PC-9 (cell line): ENCODE data around the gene HSPA8. TPM values are rescaled to one million over a fixed set of nuclear protein-coding genes. Genes with fewer than 3 reads are reported as not detected.

Experiments
- BruUV-seq: library from RNA; stranded (reverse); fragments of 400-500 nt; replicated peaks from 2 replicates; lab custom pipeline; 2021; lab: Mats Ljungman, UMichigan
- CTCF ChIA-PET: fragments of 300-600 bp; sonication (Branson Sonifier 250); formaldehyde crosslinking; loops from one replicate; lab custom pipeline; 2022; ENCODE audit warnings: antibody characterized with exemption; lab: Charles Lee
- POLR2A ChIA-PET: fragments of 300-600 bp; sonication (Branson Sonifier 250); formaldehyde crosslinking; loops from one replicate; lab custom pipeline; 2022; ENCODE audit warnings: antibody characterized with exemption; ENCODE audit not compliant: unreplicated experiment; lab: Charles Lee
- DNase-seq, 2 experiments: peaks; one replicate each; pipeline versions ENCODE4 v3.0.0 to v3.0.0-alpha.2; 2015 to 2022; ENCODE audit warnings: mixed read lengths in 1 of 2
- H2AFZ ChIP-seq: fragments of 200-600 bp; sonication (generic); 2 replicates; pipeline ENCODE4 v1.8.1; 2017; ENCODE audit warnings: antibody characterized with exemption
- H3F3A ChIP-seq: fragments of 200-600 bp; sonication (generic); 2 replicates; pipeline ENCODE4 v1.8.1; 2017; ENCODE audit warnings: antibody characterized with exemption, mild to moderate bottlenecking, low read depth; ENCODE audit not compliant: insufficient read depth
- H3K27ac ChIP-seq: fragments of 200-600 bp; sonication (generic); 2 replicates; pipeline ENCODE4 v1.6.1; 2016; ENCODE audit warnings: mixed run types
- H3K27me3 ChIP-seq: fragments of 200-600 bp; sonication (generic); 2 replicates; pipeline ENCODE4 v1.6.1; 2016; ENCODE audit warnings: low read depth, mixed run types; ENCODE audit not compliant: insufficient read depth
- H3K36me3 ChIP-seq: fragments of 200-600 bp; sonication (generic); 2 replicates; pipeline ENCODE4 v1.6.1; 2016; ENCODE audit warnings: low read depth, mixed run types
- H3K4me1 ChIP-seq: fragments of 200-600 bp; sonication (generic); replicated peaks from 2 replicates; pipeline ENCODE4 v1.6.1; 2016; ENCODE audit warnings: mixed run types; ENCODE audit not compliant: insufficient read depth
- H3K4me2 ChIP-seq: fragments of 200-600 bp; sonication (generic); 2 replicates; pipeline ENCODE4 v1.6.1; 2017; ENCODE audit warnings: mixed run types
- H3K4me3 ChIP-seq: fragments of 200-600 bp; sonication (generic); 2 replicates; pipeline ENCODE4 v1.6.1; 2016; ENCODE audit warnings: mixed run types
- H3K79me2 ChIP-seq: fragments of 200-600 bp; sonication (generic); 2 replicates; pipeline ENCODE4 v1.6.1; 2017; ENCODE audit warnings: low read depth, mixed run types
- H3K9me2 ChIP-seq: fragments of 200-600 bp; sonication (generic); 2 replicates; pipeline ENCODE4 v1.8.1; 2017; ENCODE audit warnings: mild to moderate bottlenecking; ENCODE audit not compliant: insufficient read depth
- H3K9me3 ChIP-seq: fragments of 200-600 bp; sonication (generic); 2 replicates; pipeline ENCODE4 v1.8.1; 2016; ENCODE audit warnings: low read depth; ENCODE audit not compliant: insufficient read depth
- H4K20me1 ChIP-seq: fragments of 200-600 bp; sonication (generic); 2 replicates; pipeline ENCODE4 v1.8.1; 2017; ENCODE audit not compliant: insufficient read depth
- CTCF ChIP-seq: fragments of 200-600 bp; sonication (generic); conservative IDR thresholded peaks from 2 replicates; pipeline ENCODE4 v1.6.1; 2017; ENCODE audit warnings: mixed run types, antibody characterized with exemption, mild to moderate bottlenecking, moderate library complexity
- EZH2 ChIP-seq: fragments of 200-600 bp; sonication (generic); IDR thresholded peaks from 2 replicates; pipeline ENCODE4 v1.8.0; 2017; ENCODE audit warnings: antibody characterized with exemption, low read depth
- intact Hi-C: fragments of 100-400 bp; cut with micrococcal nuclease; formaldehyde crosslinking; loops from one replicate; pipeline ENCODE4 v1.10.0; 2022; ENCODE audit not compliant: unreplicated experiment
- total RNA-seq: library from RNA; stranded (reverse); gene quantifications from 2 replicates; pipeline ENCODE4 v1.2.3, GENCODE V29; 2021

The HSPA8 gene
- total RNA-seq, 1 experiment from 2014 or later: 1,103 TPM

- ChIA-PET POLR2A (no interaction called here), CTCF (no interaction called here)
- Histone ChIP-seq H3F3A (no peaks in the 10 kb centered on the region), H3K9me2 (no peaks in the 10 kb centered on the region), H3K4me1 (peaks cover 5% of the 10 kb centered on the region; the same call in 1 of the 2 replicates), H3K27me3 (peaks cover 2% of the 10 kb centered on the region; the same call in 1 of the 2 replicates), H3K4me3 (no peak overlapping the region), H2AFZ (no peak overlapping the region), H3K9me3 (0 out of 2 replicates have a peak, but pooled peaks cover 4% of the 10 kb centered on the region), H3K36me3 (no peaks in the 10 kb centered on the region), H3K79me2 (no peaks in the 10 kb centered on the region), H3K27ac (no peak overlapping the region), H3K4me2 (no peak overlapping the region), H4K20me1 (no peaks in the 10 kb centered on the region)
- no TSS peak for BruUV-seq
- DNase-seq: no peak
- TF ChIP-seq EZH2: no peak
- intact Hi-C loops: no loop called here
These were observed 43.2 kb downstream of the HSPA8 start for GRCh38 chr11:123018702-123019101.

- ChIA-PET CTCF (interaction anchor here (0.9 kb wide), 1 partner anchor 145 kb away, joined by 6 read pairs; no protein-coding TSS in a partner anchor), POLR2A (no interaction called here)
- H3K27me3 ChIP-seq: peaks cover 10% of the 10 kb centered on the region; the same call in 1 of the 2 replicates
- no peaks in the 10 kb centered on the region for H3K9me3 ChIP-seq
- TF ChIP-seq EZH2 (no peak), CTCF (no peak)
- no TSS peak for BruUV-seq
- no peak for DNase-seq
- no peaks in the 10 kb centered on the region for H3K4me1 ChIP-seq
- H3K4me2 ChIP-seq: no peak overlapping the region
- no peak overlapping the region for H3K4me3 ChIP-seq
- no peaks in the 10 kb centered on the region for H3K9me2 ChIP-seq
- no peaks in the 10 kb centered on the region for H4K20me1 ChIP-seq
- H2AFZ ChIP-seq: no peak overlapping the region
- H3K27ac ChIP-seq: no peak overlapping the region
- intact Hi-C loops: no loop called here
- H3K79me2 ChIP-seq: no peaks in the 10 kb centered on the region
- H3F3A ChIP-seq: no peaks in the 10 kb centered on the region
- no peaks in the 10 kb centered on the region for H3K36me3 ChIP-seq
These were observed 50.4 kb downstream of the HSPA8 start for GRCh38 chr11:123011510-123011909.

Other genes with a start within 250 kb of the HSPA8 start
- gene CRTAM, start 223.6 kb downstream of the HSPA8 start, total RNA-seq: not detected in 2 replicates
- gene JHY, start 179.4 kb downstream of the HSPA8 start, total RNA-seq: 4.6 and 6.2 TPM in 2 replicates
- not detected in 2 replicates for gene BSX, start 80.3 kb downstream of the HSPA8 start, total RNA-seq
- 5.4 and 6.1 TPM in 2 replicates for gene CLMP, start 133.1 kb upstream of the HSPA8 start, total RNA-seq